ENCODE results near the gene ATXN1. TPM values are rescaled to one million over a fixed set of nuclear protein-coding genes. Genes with fewer than 3 reads are reported as not detected.

ATXN1 gene
- total and polyA plus RNA-seq, 2 of the 13 experiments (the other 11 are each of a cell fraction or from before 2014, with no cell fraction given), result 20.7 to 39.5 TPM

GRCh38 chr6:16681260-16681873, 79.9 kb downstream of the ATXN1 start (continued):
- TF ChIP-seq, protein P1, sequence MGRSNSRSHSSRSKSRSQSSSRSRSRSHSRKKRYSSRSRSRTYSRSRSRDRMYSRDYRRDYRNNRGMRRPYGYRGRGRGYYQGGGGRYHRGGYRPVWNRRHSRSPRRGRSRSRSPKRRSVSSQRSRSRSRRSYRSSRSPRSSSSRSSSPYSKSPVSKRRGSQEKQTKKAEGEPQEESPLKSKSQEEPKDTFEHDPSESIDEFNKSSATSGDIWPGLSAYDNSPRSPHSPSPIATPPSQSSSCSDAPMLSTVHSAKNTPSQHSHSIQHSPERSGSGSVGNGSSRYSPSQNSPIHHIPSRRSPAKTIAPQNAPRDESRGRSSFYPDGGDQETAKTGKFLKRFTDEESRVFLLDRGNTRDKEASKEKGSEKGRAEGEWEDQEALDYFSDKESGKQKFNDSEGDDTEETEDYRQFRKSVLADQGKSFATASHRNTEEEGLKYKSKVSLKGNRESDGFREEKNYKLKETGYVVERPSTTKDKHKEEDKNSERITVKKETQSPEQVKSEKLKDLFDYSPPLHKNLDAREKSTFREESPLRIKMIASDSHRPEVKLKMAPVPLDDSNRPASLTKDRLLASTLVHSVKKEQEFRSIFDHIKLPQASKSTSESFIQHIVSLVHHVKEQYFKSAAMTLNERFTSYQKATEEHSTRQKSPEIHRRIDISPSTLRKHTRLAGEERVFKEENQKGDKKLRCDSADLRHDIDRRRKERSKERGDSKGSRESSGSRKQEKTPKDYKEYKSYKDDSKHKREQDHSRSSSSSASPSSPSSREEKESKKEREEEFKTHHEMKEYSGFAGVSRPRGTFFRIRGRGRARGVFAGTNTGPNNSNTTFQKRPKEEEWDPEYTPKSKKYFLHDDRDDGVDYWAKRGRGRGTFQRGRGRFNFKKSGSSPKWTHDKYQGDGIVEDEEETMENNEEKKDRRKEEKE (IDR thresholded peaks at IDR 0.05), result no peak
- no peak for TF ChIP-seq TIGD3 (CRISPR knock-in tag; IDR thresholded peaks at IDR 0.05; ENCODE audit: borderline replicate concordance)
- TF ChIP-seq, protein P2, sequence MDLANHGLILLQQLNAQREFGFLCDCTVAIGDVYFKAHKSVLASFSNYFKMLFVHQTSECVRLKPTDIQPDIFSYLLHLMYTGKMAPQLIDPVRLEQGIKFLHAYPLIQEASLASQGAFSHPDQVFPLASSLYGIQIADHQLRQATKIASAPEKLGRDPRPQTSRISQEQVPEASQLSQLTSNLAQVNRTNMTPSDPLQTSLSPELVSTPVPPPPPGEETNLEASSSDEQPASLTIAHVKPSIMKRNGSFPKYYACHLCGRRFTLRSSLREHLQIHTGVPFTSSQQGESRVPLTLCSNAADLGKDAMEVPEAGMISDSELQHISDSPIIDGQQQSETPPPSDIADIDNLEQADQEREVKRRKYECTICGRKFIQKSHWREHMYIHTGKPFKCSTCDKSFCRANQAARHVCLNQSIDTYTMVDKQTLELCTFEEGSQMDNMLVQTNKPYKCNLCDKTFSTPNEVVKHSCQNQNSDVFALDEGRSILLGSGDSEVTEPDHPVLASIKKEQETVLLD (CRISPR knock-in tag; IDR thresholded peaks at IDR 0.05; ENCODE audit: low read depth), result no peak
- TF ChIP-seq PAWR (CRISPR knock-in tag; IDR thresholded peaks at IDR 0.05; ENCODE audit: borderline replicate concordance), result no peak
- TF ChIP-seq ZNF224 (CRISPR knock-in tag; IDR thresholded peaks at IDR 0.05), result no peak
- TF ChIP-seq ZNF570 (CRISPR knock-in tag; IDR thresholded peaks at IDR 0.05; ENCODE audit: borderline replicate concordance), result no peak
- no peak for TF ChIP-seq SRSF1 (optimal IDR thresholded peaks at IDR 0.05; ENCODE audit: low read depth, low read length)
- no peak for TF ChIP-seq ZNF232 (CRISPR knock-in tag; IDR thresholded peaks at IDR 0.05; ENCODE audit: borderline replicate concordance)
- TF ChIP-seq ZIK1 (CRISPR knock-in tag; IDR thresholded peaks at IDR 0.05; ENCODE audit: borderline replicate concordance, low read depth), result no peak
- TF ChIP-seq FOXK2 (IDR thresholded peaks at IDR 0.05), result no peak
- peak; percentile 43; the same call in 1 of the 2 replicates for TF ChIP-seq ZNF331 (CRISPR knock-in tag; IDR thresholded peaks at IDR 0.05)
- TF ChIP-seq ZNF552 (CRISPR knock-in tag; IDR thresholded peaks at IDR 0.05; ENCODE audit: borderline replicate concordance), result no peak
- no peak for TF ChIP-seq CCDC6 (CRISPR knock-in tag; IDR thresholded peaks at IDR 0.05)
- TF ChIP-seq ZNF142 (CRISPR knock-in tag; IDR thresholded peaks at IDR 0.05), result no peak
- TF ChIP-seq TERF1 (CRISPR knock-in tag; IDR thresholded peaks at IDR 0.05), result no peak
